ENCODE measurements around the gene PLPPR1.

The PLPPR1 gene

GRCh38 chr9:101197026-101197425, 168.5 kb downstream of the PLPPR1 start:
- Histone ChIP-seq H3K4me3 (ENCODE audit: low read depth, low read length, poor library complexity, severe bottlenecking) (no peak overlapping the region), H2AFZ (ENCODE audit: low read length) (no peak overlapping the region), H3K9me3 (ENCODE audit: low read length) (no peaks in the 10 kb centered on the region), H4K20me1 (ENCODE audit: insufficient read depth, low read length) (no peaks in the 10 kb centered on the region), H3K27ac (ENCODE audit: low read depth, low read length, poor library complexity, severe bottlenecking) (no peak overlapping the region), H3K9me2 (ENCODE audit: low read depth, low read length) (no peaks in the 10 kb centered on the region), H3K79me2 (ENCODE audit: insufficient read depth, low read length) (no peaks in the 10 kb centered on the region), H3K4me1 (ENCODE audit: insufficient read depth, low read length, severe bottlenecking) (no peaks in the 10 kb centered on the region), H3K4me2 (ENCODE audit: low read length) (no peak overlapping the region), H3K36me3 (ENCODE audit: insufficient read depth, low read length) (no peaks in the 10 kb centered on the region), H3K9ac (ENCODE audit: low read length) (no peak overlapping the region), H3F3A (ENCODE audit: insufficient read depth, low read length) (no peaks in the 10 kb centered on the region), H3K27me3 (ENCODE audit: insufficient read depth, low read length) (no peaks in the 10 kb centered on the region)
- TF ChIP-seq CTCF (IDR thresholded peaks at IDR 0.05; ENCODE audit: low read length) (no peak), EZH2 (IDR thresholded peaks at IDR 0.05; ENCODE audit: borderline replicate concordance, low read length) (no peak)

GRCh38 chr9:101200852-101201251, 172.3 kb downstream of the PLPPR1 start:
- TF ChIP-seq CTCF (IDR thresholded peaks at IDR 0.05; ENCODE audit: low read length) (no peak), EZH2 (IDR thresholded peaks at IDR 0.05; ENCODE audit: borderline replicate concordance, low read length) (no peak)
- H4K20me1 ChIP-seq (ENCODE audit: insufficient read depth, low read length) = no peaks in the 10 kb centered on the region

GRCh38 chr9:101201630-101202029, 173.1 kb downstream of the PLPPR1 start:
- Histone ChIP-seq H4K20me1 (ENCODE audit: insufficient read depth, low read length) (no peaks in the 10 kb centered on the region), H3K4me3 (ENCODE audit: low read depth, low read length, poor library complexity, severe bottlenecking) (no peak overlapping the region), H3K9ac (ENCODE audit: low read length) (no peak overlapping the region), H3F3A (ENCODE audit: insufficient read depth, low read length) (no peaks in the 10 kb centered on the region), H3K4me2 (ENCODE audit: low read length) (no peak overlapping the region), H3K27me3 (ENCODE audit: insufficient read depth, low read length) (no peaks in the 10 kb centered on the region), H3K27ac (ENCODE audit: low read depth, low read length, poor library complexity, severe bottlenecking) (no peak overlapping the region), H3K9me2 (ENCODE audit: low read depth, low read length) (no peaks in the 10 kb centered on the region), H3K36me3 (ENCODE audit: insufficient read depth, low read length) (no peaks in the 10 kb centered on the region), H2AFZ (ENCODE audit: low read length) (no peak overlapping the region), H3K79me2 (ENCODE audit: insufficient read depth, low read length) (no peaks in the 10 kb centered on the region), H3K4me1 (ENCODE audit: insufficient read depth, low read length, severe bottlenecking) (no peaks in the 10 kb centered on the region), H3K9me3 (ENCODE audit: low read length) (no peaks in the 10 kb centered on the region)
- no peak for TF ChIP-seq EZH2 (IDR thresholded peaks at IDR 0.05; ENCODE audit: borderline replicate concordance, low read length)
- no peak for TF ChIP-seq CTCF (IDR thresholded peaks at IDR 0.05; ENCODE audit: low read length)

More at GRCh38 chr9:101200852-101201251, 172.3 kb downstream of the PLPPR1 start:
- H2AFZ ChIP-seq (ENCODE audit: low read length) = no peak overlapping the region
- no peaks in the 10 kb centered on the region for H3K79me2 ChIP-seq (ENCODE audit: insufficient read depth, low read length)
- no peaks in the 10 kb centered on the region for H3K9me2 ChIP-seq (ENCODE audit: low read depth, low read length)
- no peak overlapping the region for H3K27ac ChIP-seq (ENCODE audit: low read depth, low read length, poor library complexity, severe bottlenecking)
- no peaks in the 10 kb centered on the region for H3K4me1 ChIP-seq (ENCODE audit: insufficient read depth, low read length, severe bottlenecking)
- no peaks in the 10 kb centered on the region for H3K36me3 ChIP-seq (ENCODE audit: insufficient read depth, low read length)
- H3K9ac ChIP-seq (ENCODE audit: low read length) = no peak overlapping the region
- no peaks in the 10 kb centered on the region for H3K9me3 ChIP-seq (ENCODE audit: low read length)
- H3K27me3 ChIP-seq (ENCODE audit: insufficient read depth, low read length) = no peaks in the 10 kb centered on the region
- no peak overlapping the region for H3K4me2 ChIP-seq (ENCODE audit: low read length)
- H3K4me3 ChIP-seq (ENCODE audit: low read depth, low read length, poor library complexity, severe bottlenecking) = no peak overlapping the region
- no peaks in the 10 kb centered on the region for H3F3A ChIP-seq (ENCODE audit: insufficient read depth, low read length)

All from OCI-LY1 (cell line).